Activated T-cell treated with anti-CD3 and anti-CD28 coated beads, Interleukin-2, amount 50 U/mL, for 24 hours (primary cell): ENCODE data around the gene SERTAD1.
A peak's percentile ranks its signal among the peaks of the same experiment; 100 is the strongest.

ENCODE experiments used
- DNase-seq: peaks from one replicate; pipeline ENCODE4 v3.0.0-alpha.2; 2020
- H3K27ac Mint-ChIP-seq: 2 replicates; pipeline ENCODE4 v1.8.0; 2020; ENCODE audit warnings: mild to moderate bottlenecking, mixed read lengths
- H3K27me3 Mint-ChIP-seq: 2 replicates; pipeline ENCODE4 v1.8.0; 2020; ENCODE audit warnings: mixed read lengths
- H3K36me3 Mint-ChIP-seq: 2 replicates; pipeline ENCODE4 v1.8.0; 2020; ENCODE audit warnings: low read depth, mixed read lengths
- H3K4me1 Mint-ChIP-seq: 2 replicates; pipeline ENCODE4 v1.8.0; 2020; ENCODE audit warnings: low read depth, mixed read lengths
- H3K4me3 Mint-ChIP-seq: 2 replicates; pipeline ENCODE4 v1.8.0; 2020; ENCODE audit warnings: mild to moderate bottlenecking, moderate library complexity, mixed read lengths
- H3K9me3 Mint-ChIP-seq: 2 replicates; pipeline ENCODE4 v1.8.0; 2020; ENCODE audit warnings: mixed read lengths

The SERTAD1 gene

GRCh38 chr19:40420766-40421765 is 4.7 kb downstream of the SERTAD1 start:
- no peaks in the 10 kb centered on the region for H3K9me3 Mint-ChIP-seq
- H3K27ac Mint-ChIP-seq: peak overlapping the region; percentile 95
- H3K27me3 Mint-ChIP-seq: no peaks in the 10 kb centered on the region
- peak; percentile 88 for DNase-seq
- peak overlapping the region; percentile 80 for H3K4me3 Mint-ChIP-seq
- peaks cover 43% of the 10 kb centered on the region for H3K4me1 Mint-ChIP-seq
- peaks cover 27% of the 10 kb centered on the region for H3K36me3 Mint-ChIP-seq

GRCh38 chr19:40420451-40420765 is 5.4 kb downstream of the SERTAD1 start:
- peak overlapping the region; percentile 80 for H3K4me3 Mint-ChIP-seq
- peak overlapping the region; percentile 95 for H3K27ac Mint-ChIP-seq
- H3K36me3 Mint-ChIP-seq: peaks cover 27% of the 10 kb centered on the region
- H3K27me3 Mint-ChIP-seq: no peaks in the 10 kb centered on the region
- H3K4me1 Mint-ChIP-seq: peaks cover 43% of the 10 kb centered on the region
- no peaks in the 10 kb centered on the region for H3K9me3 Mint-ChIP-seq
- no peak for DNase-seq

GRCh38 chr19:40419780-40420179 is 6.0 kb downstream of the SERTAD1 start:
- peaks cover 24% of the 10 kb centered on the region for H3K36me3 Mint-ChIP-seq
- peaks cover 43% of the 10 kb centered on the region for H3K4me1 Mint-ChIP-seq
- H3K4me3 Mint-ChIP-seq: peak overlapping the region; percentile 13
- H3K27ac Mint-ChIP-seq: no peak overlapping the region
- no peak for DNase-seq
- H3K27me3 Mint-ChIP-seq: no peaks in the 10 kb centered on the region
- H3K9me3 Mint-ChIP-seq: no peaks in the 10 kb centered on the region

- Mint-ChIP-seq H3K9me3 (no peaks in the 10 kb centered on the region), H3K27me3 (no peaks in the 10 kb centered on the region), H3K36me3 (peaks cover 19% of the 10 kb centered on the region), H3K4me1 (peaks cover 40% of the 10 kb centered on the region), H3K4me3 (no peak overlapping the region), H3K27ac (peak overlapping the region; percentile 26)
- DNase-seq: no peak
These were observed 6.7 kb downstream of the SERTAD1 start for GRCh38 chr19:40419066-40419612.

- Mint-ChIP-seq H3K4me3 (no peak overlapping the region), H3K36me3 (peaks cover 15% of the 10 kb centered on the region), H3K9me3 (no peaks in the 10 kb centered on the region), H3K27me3 (no peaks in the 10 kb centered on the region), H3K27ac (no peak overlapping the region), H3K4me1 (peaks cover 38% of the 10 kb centered on the region)
- DNase-seq: no peak
These were observed 7.8 kb downstream of the SERTAD1 start for GRCh38 chr19:40418040-40418439.

GRCh38 chr19:40417643-40417981 is 8.2 kb downstream of the SERTAD1 start:
- Mint-ChIP-seq H3K27ac (peak overlapping the region; percentile 80), H3K27me3 (no peaks in the 10 kb centered on the region), H3K9me3 (no peaks in the 10 kb centered on the region), H3K36me3 (peaks cover 11% of the 10 kb centered on the region), H3K4me3 (no peak overlapping the region), H3K4me1 (peaks cover 33% of the 10 kb centered on the region)
- no peak for DNase-seq

GRCh38 chr19:40416918-40417642 is 8.7 kb downstream of the SERTAD1 start:
- no peak for DNase-seq
- H3K27ac Mint-ChIP-seq: peak overlapping the region; percentile 80
- no peaks in the 10 kb centered on the region for H3K9me3 Mint-ChIP-seq
- H3K4me3 Mint-ChIP-seq: no peak overlapping the region
- H3K27me3 Mint-ChIP-seq: no peaks in the 10 kb centered on the region
- peaks cover 6% of the 10 kb centered on the region for H3K36me3 Mint-ChIP-seq
- peaks cover 28% of the 10 kb centered on the region for H3K4me1 Mint-ChIP-seq

GRCh38 chr19:40415768-40416167 is 10.0 kb downstream of the SERTAD1 start:
- no peaks in the 10 kb centered on the region for H3K36me3 Mint-ChIP-seq
- H3K4me3 Mint-ChIP-seq: no peak overlapping the region
- no peaks in the 10 kb centered on the region for H3K9me3 Mint-ChIP-seq
- H3K27me3 Mint-ChIP-seq: no peaks in the 10 kb centered on the region
- peaks cover 22% of the 10 kb centered on the region for H3K4me1 Mint-ChIP-seq
- DNase-seq: no peak
- H3K27ac Mint-ChIP-seq: no peak overlapping the region

GRCh38 chr19:40414542-40415535 is 11.0 kb downstream of the SERTAD1 start:
- H3K27ac Mint-ChIP-seq: no peak overlapping the region
- no peaks in the 10 kb centered on the region for H3K36me3 Mint-ChIP-seq
- H3K4me1 Mint-ChIP-seq: peaks cover 19% of the 10 kb centered on the region
- no peaks in the 10 kb centered on the region for H3K27me3 Mint-ChIP-seq
- H3K9me3 Mint-ChIP-seq: no peaks in the 10 kb centered on the region
- no peak overlapping the region for H3K4me3 Mint-ChIP-seq
- no peak for DNase-seq

GRCh38 chr19:40413291-40413845 is 12.4 kb downstream of the SERTAD1 start, which contains the start of gene PRX:
Gene PRX, minus strand, starts transcription at chr19:40413378. Its CDS starts 5,446 bp downstream, at chr19:40407932.
- H3K27ac Mint-ChIP-seq: no peak within 1 kb of the TSS

GRCh38 chr19:40412866-40413265 is 12.9 kb downstream of the SERTAD1 start:
- Mint-ChIP-seq H3K36me3 (no peaks in the 10 kb centered on the region), H3K27me3 (no peaks in the 10 kb centered on the region), H3K4me3 (no peak overlapping the region), H3K27ac (no peak overlapping the region), H3K4me1 (peaks cover 21% of the 10 kb centered on the region), H3K9me3 (no peaks in the 10 kb centered on the region)
- DNase-seq: no peak

More at GRCh38 chr19:40413291-40413845, 12.4 kb downstream of the SERTAD1 start, which contains the start of gene PRX:
- Mint-ChIP-seq H3K27me3 (no peaks in the 10 kb centered on the region), H3K36me3 (no peaks in the 10 kb centered on the region), H3K4me1 (peaks cover 19% of the 10 kb centered on the region), H3K9me3 (no peaks in the 10 kb centered on the region), H3K4me3 (no peak within 1 kb of the TSS)
- DNase-seq: no peak

GRCh38 chr19:40411958-40412499 is 13.8 kb downstream of the SERTAD1 start:
- Mint-ChIP-seq H3K27ac (no peak overlapping the region), H3K36me3 (no peaks in the 10 kb centered on the region), H3K4me1 (peaks cover 18% of the 10 kb centered on the region), H3K4me3 (no peak overlapping the region), H3K9me3 (no peaks in the 10 kb centered on the region), H3K27me3 (no peaks in the 10 kb centered on the region)
- no peak for DNase-seq

- peaks cover 13% of the 10 kb centered on the region for H3K4me1 Mint-ChIP-seq
- DNase-seq: no peak
- H3K4me3 Mint-ChIP-seq: no peak overlapping the region
- no peaks in the 10 kb centered on the region for H3K9me3 Mint-ChIP-seq
- no peaks in the 10 kb centered on the region for H3K27me3 Mint-ChIP-seq
- no peak overlapping the region for H3K27ac Mint-ChIP-seq
- H3K36me3 Mint-ChIP-seq: no peaks in the 10 kb centered on the region
These were observed 14.5 kb downstream of the SERTAD1 start for GRCh38 chr19:40411125-40411842.
